ENCODE results near the gene MARCHF3.

- TF ChIP-seq ZFP30 (CRISPR knock-in tag; IDR thresholded peaks at IDR 0.05), result no peak
- no peak for TF ChIP-seq ARNTL (CRISPR knock-in tag; IDR thresholded peaks at IDR 0.05; ENCODE audit: borderline replicate concordance, low read depth)
- TF ChIP-seq ZNF565 (CRISPR knock-in tag; conservative IDR thresholded peaks at IDR 0.05; ENCODE audit: low read depth), result no peak
- TF ChIP-seq OSR1 (CRISPR knock-in tag; IDR thresholded peaks at IDR 0.05), result no peak
- no peak for TF ChIP-seq TOX (CRISPR knock-in tag; IDR thresholded peaks at IDR 0.05; ENCODE audit: borderline replicate concordance)
- TF ChIP-seq BACH2 (CRISPR knock-in tag; IDR thresholded peaks at IDR 0.05; ENCODE audit: borderline replicate concordance), result no peak
- no peak for TF ChIP-seq PATZ1 (CRISPR knock-in tag; IDR thresholded peaks at IDR 0.05; ENCODE audit: borderline replicate concordance)
- no peak for TF ChIP-seq CSDC2 (CRISPR knock-in tag; IDR thresholded peaks at IDR 0.05)
- TF ChIP-seq ZC3H10 (CRISPR knock-in tag; IDR thresholded peaks at IDR 0.05), result no peak
Observed at GRCh38 chr5:126948453-126948852, 81.9 kb downstream of the MARCHF3 start.
